ENCODE results near the gene MOB3C. TPM values are rescaled to one million over a fixed set of nuclear protein-coding genes. Genes with fewer than 3 reads are reported as not detected.

MOB3C gene
- total and polyA plus RNA-seq, 11 donors = 6.0 to 24.0 (median 10.5) TPM

DNA sequence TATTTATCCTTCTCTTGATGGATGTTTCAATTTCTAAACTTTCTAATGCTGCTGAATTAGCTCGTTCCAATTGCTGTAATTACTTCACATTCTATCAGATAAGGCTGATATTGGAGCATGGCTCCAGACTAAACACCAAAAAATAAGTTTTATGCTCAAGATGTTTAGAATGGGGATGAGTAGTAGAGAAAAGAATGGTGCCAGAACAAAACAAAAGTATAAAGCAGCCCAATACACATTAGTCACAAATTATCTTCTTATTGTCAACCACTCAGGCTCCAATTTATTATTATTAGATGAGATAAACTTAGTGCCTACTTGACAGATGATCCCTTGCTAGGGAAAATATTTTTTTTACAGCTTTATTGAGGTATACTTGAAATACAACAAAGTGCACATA, 29.7 kb upstream of the MOB3C start:
- Histone ChIP-seq H3K27ac (no peak overlapping the region), H3K9me3 (peaks cover 0 to 25% (median 10%) of the 10 kb centered on the region in 12 donors), H3K36me3 (peaks cover 0 to 93% (median 55%) of the 10 kb centered on the region in 9 donors), H3K4me3 (no peak overlapping the region), H3K4me1 (peaks cover 0 to 16% (median 10%) of the 10 kb centered on the region in 12 donors), H3K27me3 (no peaks in the 10 kb centered on the region)
- 88 to 90% (median 88%) methylated on average over 1 of the region's 1 CpG for WGBS, 4 donors
- TF ChIP-seq POLR2A (IDR thresholded peaks at IDR 0.05) (no peak), CTCF (IDR thresholded peaks at IDR 0.05) (no peak)
- DNase-seq (no peak), ATAC-seq (no peak)
- intact Hi-C loops (cut with DNase I) = no loop called here

DNA sequence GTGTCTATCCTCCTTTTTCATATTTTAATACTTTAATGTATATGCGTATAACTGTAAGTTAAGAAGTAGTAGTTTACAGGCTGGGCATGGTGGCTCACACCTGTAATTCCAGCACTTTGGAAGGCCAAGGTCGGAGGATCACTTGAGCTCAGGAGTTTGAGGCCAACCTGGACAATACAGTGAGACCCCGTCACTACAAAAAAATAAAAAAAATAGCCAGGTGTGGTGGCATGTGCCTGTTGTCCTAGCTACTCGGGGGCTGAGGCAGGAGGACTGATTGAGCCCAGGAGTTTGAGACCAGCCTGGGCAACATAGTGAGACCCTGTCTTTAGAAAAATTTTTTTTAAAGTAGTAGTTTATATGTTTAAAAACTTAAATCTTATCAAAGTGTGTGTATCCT, 29.2 kb upstream of the MOB3C start:
- Histone ChIP-seq H3K9me3 (peaks cover 0 to 24% (median 10%) of the 10 kb centered on the region in 12 donors), H3K27ac (no peak overlapping the region), H3K4me1 (peaks cover 0 to 16% (median 10%) of the 10 kb centered on the region in 12 donors), H3K36me3 (peaks cover 0 to 96% (median 57%) of the 10 kb centered on the region in 9 donors), H3K27me3 (no peaks in the 10 kb centered on the region), H3K4me3 (no peak overlapping the region)
- TF ChIP-seq CTCF (IDR thresholded peaks at IDR 0.05) (no peak), POLR2A (IDR thresholded peaks at IDR 0.05) (no peak)
- 85 to 97% (median 95%) methylated on average over 4 of the region's 4 CpGs for WGBS, 4 donors
- intact Hi-C loops (cut with DNase I) = no loop called here
- ATAC-seq = no peak
- no peak for DNase-seq

DNA sequence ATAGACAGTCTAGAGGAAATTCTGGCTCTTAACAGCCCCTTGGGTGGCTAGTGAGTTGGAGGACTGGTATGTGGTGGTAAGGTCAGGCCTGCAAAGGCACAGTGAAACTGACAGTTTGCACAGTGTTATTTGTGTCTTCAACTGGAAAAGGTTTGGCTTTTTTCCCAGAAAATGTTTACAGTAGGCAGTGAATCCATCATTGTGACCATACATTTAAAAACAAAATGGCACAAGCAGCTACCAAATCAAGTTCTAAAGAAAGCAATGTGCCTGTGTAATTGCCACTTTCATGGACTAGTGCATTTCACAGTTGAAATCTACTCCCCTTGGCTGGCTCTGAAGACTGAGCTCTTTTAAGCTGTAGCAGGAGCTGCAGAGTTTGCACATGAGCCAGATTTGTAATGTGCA, 26.8 kb upstream of the MOB3C start:
- ATAC-seq = peak; percentile 47 to 81 (median 70)
- no peaks in the 10 kb centered on the region for H3K27me3 ChIP-seq
- peaks cover 0 to 16% (median 10%) of the 10 kb centered on the region in 12 donors for H3K4me1 ChIP-seq
- no peak overlapping the region for H3K4me3 ChIP-seq
- H3K27ac ChIP-seq = peak overlapping the region in 8 of 12 donors; percentile 5 to 63 (median 40)
- peaks cover 0 to 86% (median 47%) of the 10 kb centered on the region in 9 donors for H3K36me3 ChIP-seq
- H3K9me3 ChIP-seq = peaks cover 0 to 7% (median 0%) of the 10 kb centered on the region in 12 donors
- TF ChIP-seq CTCF (IDR thresholded peaks at IDR 0.05) (no peak), POLR2A (IDR thresholded peaks at IDR 0.05) (no peak)
- intact Hi-C loops (cut with DNase I) = no loop called here
- DNase-seq = no peak

- intact Hi-C loops (cut with DNase I) = no loop called here
- DNase-seq (no peak), ATAC-seq (no peak)
- Histone ChIP-seq H3K36me3 (peaks cover 0 to 80% (median 42%) of the 10 kb centered on the region in 9 donors), H3K4me1 (peaks cover 0 to 25% (median 15%) of the 10 kb centered on the region in 12 donors), H3K9me3 (no peaks in the 10 kb centered on the region), H3K27me3 (no peaks in the 10 kb centered on the region), H3K27ac (peak overlapping the region in 1 of 12 donors; percentile 0), H3K4me3 (no peak overlapping the region)
- TF ChIP-seq POLR2A (IDR thresholded peaks at IDR 0.05) (no peak), CTCF (IDR thresholded peaks at IDR 0.05) (no peak)
Measured at GRCh38 chr1:46642115-46642680, 25.6 kb upstream of the MOB3C start.

Measured in heart left ventricle (tissue), 16 donors.